Measurements from ENCODE around the gene CDKN2AIP.

Gene CDKN2AIP

GRCh38 chr4:183444214-183445096 is at the start of gene CDKN2AIP:
Gene CDKN2AIP, plus strand, starts transcription at chr4:183444636. Its CDS starts 162 bp downstream, at chr4:183444798.
- peak; percentile 59 for DNase-seq

DNA sequence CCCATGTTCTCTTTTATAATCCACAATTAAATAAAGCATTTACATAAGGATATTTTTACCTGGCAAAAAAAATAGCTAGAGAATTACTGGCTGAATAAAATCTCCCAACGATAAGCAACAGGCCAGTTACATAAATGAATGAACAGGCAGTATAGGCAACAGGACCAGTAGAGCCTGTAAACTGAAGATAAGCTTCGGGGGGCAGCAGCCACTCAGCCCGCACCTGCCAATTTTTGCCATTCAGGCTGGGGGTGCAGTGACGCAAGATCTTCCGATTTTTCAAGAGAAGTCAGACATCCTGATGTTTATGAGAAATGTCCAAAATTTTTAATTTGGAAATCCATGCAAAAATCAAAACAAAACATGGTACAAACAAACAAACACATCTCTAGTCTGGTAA is 49.0 kb upstream of the CDKN2AIP start:
- no peak for DNase-seq

DNA sequence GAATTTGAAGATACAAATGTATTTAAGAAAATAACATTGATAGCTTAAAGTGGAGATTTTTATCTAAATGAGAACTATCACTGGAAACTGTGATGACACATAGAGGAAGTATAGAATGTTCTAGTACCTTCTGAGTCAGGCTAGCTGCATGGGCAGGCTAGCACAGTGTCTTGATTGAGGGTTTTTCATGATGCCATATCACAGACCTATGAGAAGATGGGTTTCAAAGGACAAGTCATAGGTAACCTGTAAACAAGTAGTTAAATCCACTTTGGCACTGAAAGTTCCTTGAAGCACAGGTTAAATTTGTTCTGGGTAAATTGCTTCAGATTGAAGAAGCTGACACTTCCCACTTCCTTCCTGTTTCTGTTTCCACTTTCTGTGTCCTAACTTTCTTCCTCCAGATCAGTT is 48.2 kb upstream of the CDKN2AIP start:
- no peak for DNase-seq

DNA sequence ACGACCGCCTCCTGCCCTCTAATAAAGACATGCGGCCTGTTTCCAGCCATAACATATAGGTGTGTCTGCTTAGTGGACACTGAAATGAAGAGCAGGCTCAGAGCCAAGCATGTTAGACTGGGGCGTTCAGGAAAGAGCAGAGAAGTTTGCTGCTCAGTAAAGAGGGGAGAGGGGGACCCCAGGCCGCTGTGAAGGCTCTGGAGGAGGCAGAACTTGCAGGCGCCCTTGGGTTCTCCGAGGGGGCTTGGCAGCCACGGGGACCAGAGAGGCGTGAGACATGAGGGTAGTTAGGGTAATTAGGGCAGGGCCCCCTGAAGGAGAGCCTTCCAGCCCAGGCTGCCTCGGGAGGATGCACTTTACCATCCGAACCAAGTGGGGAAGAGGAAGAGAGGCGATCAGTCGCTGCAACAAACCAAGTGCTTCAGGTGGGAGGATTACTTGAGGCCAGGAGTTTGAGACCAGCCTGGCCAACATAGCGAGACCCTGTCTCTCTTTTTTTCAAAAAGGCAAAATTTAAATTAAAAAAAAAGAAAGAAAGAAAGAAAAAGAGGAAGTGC is 46.6 kb upstream of the CDKN2AIP start:
- no peak for DNase-seq

- DNase-seq = no peak
Measured at GRCh38 chr4:183398298-183399125, 45.9 kb upstream of the CDKN2AIP start.

- no peak for DNase-seq
Measured at GRCh38 chr4:183399126-183399522, 45.3 kb upstream of the CDKN2AIP start.

- DNase-seq = no peak
Measured at GRCh38 chr4:183399616-183400015, 44.8 kb upstream of the CDKN2AIP start.

DNA sequence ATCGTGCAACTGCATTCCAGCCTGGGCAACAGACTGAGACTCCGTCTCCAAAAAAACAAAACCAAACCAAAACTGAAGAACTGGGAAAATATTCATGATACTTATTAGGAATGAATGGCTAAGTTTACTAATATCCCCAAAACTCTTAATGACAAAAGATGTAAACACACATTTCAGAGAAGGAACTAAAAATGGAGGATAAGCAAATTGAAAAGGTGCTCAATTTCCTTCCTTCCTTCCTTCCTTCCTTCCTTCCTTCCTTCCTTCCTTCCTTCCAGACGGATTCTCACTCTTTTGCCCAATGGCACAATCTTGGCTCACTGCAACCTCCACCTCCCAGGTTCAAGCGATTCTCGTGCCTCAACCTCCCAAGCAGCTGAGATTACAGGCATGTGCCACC is 44.4 kb upstream of the CDKN2AIP start:
- DNase-seq = no peak

DNA sequence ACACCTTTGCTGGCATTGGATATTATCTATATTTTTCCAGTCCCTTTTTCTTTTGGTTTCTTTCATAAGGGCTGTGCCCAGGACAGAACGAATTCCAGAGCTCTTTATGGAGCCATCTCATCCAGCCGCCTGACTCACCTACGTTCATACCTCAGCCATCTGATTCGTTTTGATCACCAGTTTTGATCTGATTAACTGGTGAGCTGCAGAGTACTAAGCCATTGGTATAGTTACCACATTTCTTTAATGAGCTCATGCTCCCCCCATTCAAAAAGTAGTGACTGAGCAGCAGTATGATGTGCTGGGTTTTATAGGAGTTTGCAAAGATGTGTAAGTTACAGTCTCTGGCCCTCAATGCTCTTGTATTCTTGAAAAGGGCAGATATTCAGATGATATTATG is 43.0 kb upstream of the CDKN2AIP start:
- DNase-seq = no peak

DNA sequence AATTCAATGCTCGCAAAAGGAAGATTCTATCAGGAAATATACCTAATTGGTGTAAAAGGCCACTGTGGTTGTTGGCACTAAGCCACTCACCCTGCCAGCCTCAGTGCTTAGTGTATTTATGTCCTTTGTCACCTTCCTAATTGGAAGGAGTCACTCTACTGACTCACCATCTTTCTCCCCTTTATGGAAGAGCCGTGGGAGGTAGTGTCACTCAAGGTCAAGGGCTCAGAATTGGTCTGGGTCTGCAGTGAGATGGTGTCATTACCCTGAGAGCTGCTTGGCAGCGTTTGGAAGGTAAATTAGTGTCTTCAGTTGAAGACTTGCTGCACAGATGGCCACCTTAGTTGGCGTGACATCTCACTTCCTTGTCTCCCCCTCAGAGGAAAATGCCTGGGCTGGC is 41.7 kb upstream of the CDKN2AIP start:
- no peak for DNase-seq

DNA sequence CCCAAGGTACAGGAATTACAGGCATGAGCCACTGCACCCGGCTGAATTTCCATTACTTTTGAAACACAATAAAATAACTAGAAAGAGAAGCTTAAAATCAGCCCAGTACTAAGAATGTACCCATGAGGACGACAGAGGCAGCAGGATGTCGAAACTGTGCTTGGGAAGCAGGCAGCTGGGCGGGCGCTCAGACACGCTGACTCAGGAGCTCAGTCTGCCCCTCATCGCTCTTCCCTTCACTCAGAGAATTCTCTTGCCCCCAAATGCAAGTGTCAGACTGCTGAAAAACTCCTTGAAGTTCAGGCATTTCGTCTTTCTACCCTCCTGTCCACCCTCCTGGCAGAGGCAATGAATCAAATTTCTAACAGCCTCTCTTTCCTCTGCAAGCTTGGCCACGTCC is 41.0 kb upstream of the CDKN2AIP start:
- no peak for DNase-seq

DNA sequence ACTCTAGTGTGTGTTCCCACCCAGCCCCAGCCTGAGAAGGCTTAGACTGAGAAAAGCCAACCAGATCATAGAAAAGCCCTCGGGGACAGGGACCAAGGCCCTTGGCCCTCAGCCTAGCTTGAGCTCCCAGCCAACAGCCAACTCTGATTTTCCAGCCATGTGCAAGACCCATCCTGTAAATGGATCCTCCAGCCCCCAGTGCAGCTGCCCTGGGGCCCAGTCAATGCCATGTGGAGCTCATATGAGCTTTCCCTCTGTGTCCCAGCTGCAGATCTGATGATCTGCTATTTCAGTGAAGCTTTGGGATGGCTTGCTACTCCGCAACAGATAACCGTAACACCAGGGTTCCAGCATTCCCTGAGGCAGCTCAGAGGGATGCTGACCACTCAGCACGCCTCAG is 40.5 kb upstream of the CDKN2AIP start:
- no peak for DNase-seq

DNA sequence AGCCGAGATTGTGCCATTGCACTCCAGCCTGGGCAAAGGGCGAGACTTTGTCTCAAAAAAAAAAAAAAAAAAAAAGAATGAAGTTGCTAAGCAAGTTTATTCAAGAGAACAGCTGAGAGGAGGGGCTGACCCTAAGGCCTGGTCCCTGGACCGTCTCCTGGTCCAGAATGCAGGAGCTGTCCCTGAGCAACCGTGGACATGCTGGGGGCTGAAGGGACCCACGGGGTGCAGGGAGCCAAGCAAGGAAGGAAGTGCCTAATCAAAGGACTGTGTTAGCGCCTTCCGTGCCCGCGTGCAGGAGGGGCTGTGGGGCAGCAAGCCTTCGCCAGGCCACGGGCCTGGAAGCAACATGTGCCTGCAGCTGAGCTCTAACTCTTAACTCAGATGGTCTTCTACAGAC is 39.1 kb upstream of the CDKN2AIP start:
- DNase-seq = no peak

GRCh38 chr4:183407128-183407585 is 37.3 kb upstream of the CDKN2AIP start:
- DNase-seq = peak; percentile 79

- no peak for DNase-seq
Measured at GRCh38 chr4:183407635-183408464, 36.6 kb upstream of the CDKN2AIP start.

DNA sequence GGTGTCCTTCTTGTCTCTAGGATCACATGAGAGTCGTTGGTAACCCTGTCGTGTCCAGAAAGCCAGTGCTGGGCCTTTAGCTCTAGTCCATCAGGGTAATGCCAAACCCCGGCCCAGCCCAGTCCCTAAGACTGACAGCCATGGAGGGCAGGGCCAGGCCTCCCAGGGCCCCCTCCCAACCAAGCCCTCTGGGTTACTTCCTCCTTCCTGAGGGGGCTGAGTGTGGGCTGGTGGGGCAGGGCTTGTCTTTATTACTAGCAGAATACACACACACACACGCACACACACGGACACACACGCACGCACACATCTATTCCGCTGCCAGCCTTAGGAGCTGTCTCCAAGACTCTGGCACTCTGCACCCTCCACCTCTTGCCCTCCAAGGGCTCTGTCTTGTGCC is 35.6 kb upstream of the CDKN2AIP start:
- no peak for DNase-seq

DNA sequence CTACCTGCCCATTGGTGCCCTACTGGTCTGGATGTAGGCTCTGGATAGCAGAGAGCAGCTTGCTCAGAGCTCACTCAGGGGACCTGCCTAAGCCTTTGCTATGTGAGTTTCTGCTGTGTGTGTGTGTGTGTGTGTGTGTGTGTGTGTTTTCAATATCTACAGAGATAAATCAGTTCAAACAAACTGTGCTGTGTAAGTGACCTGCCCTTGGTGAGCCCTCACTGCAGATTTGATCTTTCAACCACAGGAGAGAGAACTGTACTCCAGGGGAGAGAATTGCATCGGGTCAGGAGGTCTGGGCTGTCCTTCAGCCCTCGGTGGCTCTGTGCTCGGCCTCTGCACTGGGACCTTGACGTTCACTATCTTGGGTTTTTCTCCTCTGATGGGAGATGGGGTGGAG is 35.0 kb upstream of the CDKN2AIP start:
- DNase-seq = no peak

GRCh38 chr4:183409934-183410333 is 34.5 kb upstream of the CDKN2AIP start:
- DNase-seq = no peak

DNA sequence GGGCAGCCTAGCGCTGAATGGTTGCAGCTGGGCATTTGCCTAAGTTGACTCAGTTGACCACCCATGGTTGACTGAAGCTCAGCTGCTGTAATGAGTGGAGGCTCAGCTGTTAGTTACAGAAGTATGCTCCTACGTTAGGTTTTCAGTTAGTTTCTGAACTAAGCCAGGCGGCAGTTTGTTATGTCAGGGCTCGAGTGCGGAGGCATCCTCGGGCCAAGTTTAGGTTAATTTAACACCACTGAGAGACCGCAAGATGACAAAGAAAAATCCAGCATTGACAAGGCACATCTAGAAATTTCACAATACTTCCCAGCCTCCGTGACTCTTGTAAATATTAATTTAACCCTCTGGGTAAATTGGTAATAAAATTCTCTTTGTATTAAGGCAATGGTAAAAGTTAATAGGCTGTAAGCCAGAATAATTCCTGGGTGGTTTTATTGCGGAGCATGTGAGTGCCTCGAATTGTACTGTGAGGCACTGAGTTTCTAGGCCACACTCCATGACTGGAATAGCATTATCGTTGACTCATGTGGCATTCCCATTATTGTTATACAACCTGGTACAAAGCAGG is 33.1 kb upstream of the CDKN2AIP start:
- no peak for DNase-seq

DNA sequence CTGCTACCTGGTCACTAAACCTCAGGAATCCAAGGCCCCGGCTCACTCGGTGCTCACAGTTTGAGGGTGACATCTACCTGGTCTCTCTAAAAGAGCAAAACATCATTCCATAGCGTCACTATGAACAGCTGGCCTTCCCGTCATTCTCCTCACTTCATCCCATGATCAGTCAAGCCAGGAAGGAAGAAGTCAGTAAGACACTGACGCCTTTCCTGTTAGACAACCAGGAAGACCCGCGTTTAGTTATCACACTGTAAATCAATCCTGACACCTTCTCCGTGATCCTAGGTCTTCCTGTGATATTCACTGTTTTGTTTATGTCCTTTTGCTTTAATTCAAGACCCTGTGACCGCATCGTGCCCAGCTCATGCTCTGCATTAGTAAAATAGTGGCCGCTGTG is 31.6 kb upstream of the CDKN2AIP start:
- DNase-seq = no peak

DNA sequence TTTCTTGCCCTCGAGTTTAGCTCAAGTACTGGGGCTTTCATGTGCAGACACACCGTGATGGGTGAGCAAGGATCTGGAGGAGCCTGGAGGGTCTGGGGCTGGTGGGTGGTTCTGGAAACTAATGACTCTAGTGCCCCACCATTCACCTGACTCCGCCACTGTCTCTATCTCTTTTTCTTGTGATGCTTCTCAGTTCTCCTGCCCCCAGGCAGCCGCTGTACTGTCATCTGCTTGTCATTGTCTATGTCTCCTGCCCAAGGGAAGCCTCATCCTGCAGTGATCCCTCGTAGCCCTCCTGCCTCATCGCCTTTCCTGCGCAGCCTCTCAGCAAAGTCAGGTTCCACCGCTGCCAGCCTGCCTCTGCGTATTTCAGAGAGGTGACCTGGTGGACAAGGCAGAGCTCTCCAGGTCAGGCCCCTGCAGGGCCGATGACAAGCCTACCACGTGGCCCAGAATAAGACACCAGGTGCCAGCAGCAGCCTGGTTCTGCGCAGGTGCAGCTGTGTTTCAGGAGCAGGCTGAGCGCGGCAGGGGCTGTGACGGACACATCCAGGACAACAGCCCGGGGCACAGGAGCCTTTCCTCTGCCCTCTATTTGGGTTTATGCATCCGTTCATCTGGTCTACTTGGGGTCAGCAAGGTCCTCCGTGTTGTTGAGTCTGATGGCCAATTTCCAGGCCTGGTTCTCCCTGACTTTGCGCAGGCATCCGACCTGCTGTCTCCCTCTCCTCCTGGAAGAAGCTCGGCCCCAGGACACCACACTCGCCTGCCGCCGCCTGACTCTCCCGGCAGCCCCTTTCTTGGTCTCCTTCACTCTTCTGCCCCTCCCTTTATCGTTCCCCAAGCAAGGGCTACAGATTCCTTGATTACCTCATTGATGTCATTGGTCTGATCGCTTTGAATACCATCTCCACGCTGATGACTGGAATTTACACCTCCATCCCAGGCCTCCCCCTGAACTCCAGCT is 30.9 kb upstream of the CDKN2AIP start:
- DNase-seq = no peak

Measured in DMS79 (cell line).